Ovary (tissue), 9 donors: Measurements from ENCODE around the gene IL18R1. TPM values are rescaled to one million over a fixed set of nuclear protein-coding genes. Genes with fewer than 3 reads are reported as not detected.

Experiments
- DNase-seq, 5 donors: peaks; one replicate each; pipeline ENCODE4 v3.0.0-alpha.2; 2019 to 2020
- H3K27ac ChIP-seq, 2 donors: fragments of 200-600 bp; one replicate each; pipeline versions ENCODE4 v1.5.1 to v1.8.0; 2019 to 2022
- H3K27me3 ChIP-seq: fragments of 200-600 bp; one replicate; pipeline ENCODE4 v1.8.0; 2022
- H3K36me3 ChIP-seq: fragments of 200-600 bp; sonication (generic); one replicate; pipeline ENCODE4 v1.5.1; 2019
- H3K4me1 ChIP-seq: one replicate; pipeline ENCODE4 v1.8.1; 2013; ENCODE audit warnings: mild to moderate bottlenecking, moderate library complexity; ENCODE audit not compliant: insufficient read depth
- H3K4me3 ChIP-seq: fragments of 200-600 bp; sonication (generic); one replicate; pipeline ENCODE4 v1.5.1; 2017
- H3K9me3 ChIP-seq, 2 donors: fragments of 200-600 bp in 1 of 2; sonication (generic) in 1 of 2; one replicate each; pipeline versions ENCODE4 v1.5.1 to v1.8.1; 2013 to 2019; ENCODE audit warnings: mild to moderate bottlenecking in 1 of 2, moderate library complexity in 1 of 2
- EP300 ChIP-seq: sonication (generic); formaldehyde crosslinking; IDR thresholded peaks from one replicate; pipeline ENCODE4 v1.6.1; 2017; ENCODE audit warnings: antibody characterized with exemption
- POLR2A ChIP-seq: fragments of 450-650 bp; IDR thresholded peaks from one replicate; pipeline ENCODE4 v1.6.1; 2017; ENCODE audit warnings: antibody characterized with exemption, mild to moderate bottlenecking, moderate library complexity
- WGBS, 3 donors: extraction: QIAGEN DNeasy Blood & Tissue Kit in 1 of 3; methylation state at CpG; one replicate each; pipeline versions ENCODE4 v1.1.5 to v1.1.7; 2013 to 2017; 5-methylcytosine and 5-hydroxymethylcytosine counted together
- intact Hi-C, 4 donors: fragments of 100-400 bp; cut with DNase I; formaldehyde crosslinking; loops; one replicate each; pipeline versions ENCODE4 v1.11.0 to v1.15.1; 2022 to 2023
- polyA plus RNA-seq, 2 donors: library from polyadenylated mRNA; stranded (reverse); fragments of 200-250 nt in 1 of 2; fragments of 350-450 nt in 1 of 2; fragmentation: Illumina TruSeq in 1 of 2; extraction: RNeasy Lipid Tissue Mini Kit (QIAGEN cat#74804) in 1 of 2; gene quantifications; one replicate each; pipeline ENCODE4 v1.2.3, GENCODE V29; 2013 to 2014
- total RNA-seq, 7 donors: library from RNA; depleted of rRNA in 2 of 7; stranded (reverse); fragments of >200 nt in 2 of 7; fragmentation: NEBNext Ultra II Directional in 3 of 7; extraction: Animal tissue kit (Norgen Biotek cat#: 25700) in 3 of 7; gene quantifications; one replicate each; pipeline versions ENCODE4 v1.1.0 to v1.2.4, GENCODE V29; 2016 to 2023
- TF ChIP-seq, protein P1 (sequence below), 3 donors: fragments of 450-650 bp in 2 of 3; fragments of 200-600 bp in 1 of 3; IDR thresholded peaks; one replicate each; pipeline versions ENCODE4 v1.5.1 to v1.8.0; 2016 to 2022; ENCODE audit warnings: antibody characterized with exemption in 3 of 3, mild to moderate bottlenecking in 1 of 3
- donor health status: DM: no; HTN: no; CAD: no; lungs with moderate emphysema.
- donor health status: DM: no; HTN: no; CAD: no.
- donor health status: Bipolar disorder and iron deficiency.
- donor health status: DM: yes; HTN: yes; CAD: no.
- donor health status: DM: no; HTN: no; CAD: no.
- donor health status: DM: yes; HTN: yes; CAD: no.

The IL18R1 gene
- total and polyA plus RNA-seq, 9 donors, result 0.83 to 3.1 (median 1.7) TPM

GRCh38 chr2:102369866-102370265 is 14.3 kb downstream of the IL18R1 start:
- DNase-seq, result no peak
- Histone ChIP-seq H3K27ac (no peak overlapping the region), H3K4me1 (no peaks in the 10 kb centered on the region), H3K9me3 (no peaks in the 10 kb centered on the region), H3K27me3 (no peaks in the 10 kb centered on the region), H3K4me3 (no peak overlapping the region), H3K36me3 (no peaks in the 10 kb centered on the region)
- intact Hi-C loops, result no loop called here
- no peak for TF ChIP-seq POLR2A
- no peak for TF ChIP-seq EP300
- TF ChIP-seq, protein P1, sequence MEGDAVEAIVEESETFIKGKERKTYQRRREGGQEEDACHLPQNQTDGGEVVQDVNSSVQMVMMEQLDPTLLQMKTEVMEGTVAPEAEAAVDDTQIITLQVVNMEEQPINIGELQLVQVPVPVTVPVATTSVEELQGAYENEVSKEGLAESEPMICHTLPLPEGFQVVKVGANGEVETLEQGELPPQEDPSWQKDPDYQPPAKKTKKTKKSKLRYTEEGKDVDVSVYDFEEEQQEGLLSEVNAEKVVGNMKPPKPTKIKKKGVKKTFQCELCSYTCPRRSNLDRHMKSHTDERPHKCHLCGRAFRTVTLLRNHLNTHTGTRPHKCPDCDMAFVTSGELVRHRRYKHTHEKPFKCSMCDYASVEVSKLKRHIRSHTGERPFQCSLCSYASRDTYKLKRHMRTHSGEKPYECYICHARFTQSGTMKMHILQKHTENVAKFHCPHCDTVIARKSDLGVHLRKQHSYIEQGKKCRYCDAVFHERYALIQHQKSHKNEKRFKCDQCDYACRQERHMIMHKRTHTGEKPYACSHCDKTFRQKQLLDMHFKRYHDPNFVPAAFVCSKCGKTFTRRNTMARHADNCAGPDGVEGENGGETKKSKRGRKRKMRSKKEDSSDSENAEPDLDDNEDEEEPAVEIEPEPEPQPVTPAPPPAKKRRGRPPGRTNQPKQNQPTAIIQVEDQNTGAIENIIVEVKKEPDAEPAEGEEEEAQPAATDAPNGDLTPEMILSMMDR (IDR thresholded peaks at IDR 0.05), result no peak
- 84 to 91% (median 89%) methylated on average over 1 of the region's 1 CpG for WGBS, 3 donors

GRCh38 chr2:102376052-102376591 is 20.5 kb downstream of the IL18R1 start:
- no peaks in the 10 kb centered on the region for H3K27me3 ChIP-seq
- no peak for TF ChIP-seq EP300
- TF ChIP-seq, protein P1 (IDR thresholded peaks at IDR 0.05), result no peak
- no peak for TF ChIP-seq POLR2A
- DNase-seq, result no peak
- intact Hi-C loops, result no loop called here
- no peaks in the 10 kb centered on the region for H3K4me1 ChIP-seq
- H3K27ac ChIP-seq, result no peak overlapping the region
- no peaks in the 10 kb centered on the region for H3K36me3 ChIP-seq
- no peak overlapping the region for H3K4me3 ChIP-seq
- H3K9me3 ChIP-seq, result no peaks in the 10 kb centered on the region
- 65 to 74% (median 71%) methylated on average over 1 of the region's 1 CpG for whole genome bisulfite sequencing, 3 donors

- TF ChIP-seq, protein P1 (IDR thresholded peaks at IDR 0.05), result no peak
- no peak for TF ChIP-seq EP300
- TF ChIP-seq POLR2A, result no peak
- intact Hi-C loops, result no loop called here
- Histone ChIP-seq H3K36me3 (no peaks in the 10 kb centered on the region), H3K27me3 (no peaks in the 10 kb centered on the region), H3K27ac (no peak overlapping the region), H3K4me1 (no peaks in the 10 kb centered on the region), H3K4me3 (no peak overlapping the region), H3K9me3 (no peaks in the 10 kb centered on the region)
- no peak for DNase-seq
Observed at GRCh38 chr2:102383722-102384121, 28.1 kb downstream of the IL18R1 start.

GRCh38 chr2:102385522-102385921 is 29.9 kb downstream of the IL18R1 start:
- WGBS, 3 donors, result 82 to 90% (median 83%) methylated on average over 1 of the region's 1 CpG
- H3K27me3 ChIP-seq, result no peaks in the 10 kb centered on the region
- H3K4me3 ChIP-seq, result no peak overlapping the region
- intact Hi-C loops, result no loop called here
- TF ChIP-seq EP300, result no peak
- no peak for TF ChIP-seq POLR2A
- TF ChIP-seq, protein P1 (IDR thresholded peaks at IDR 0.05), result no peak
- H3K4me1 ChIP-seq, result no peaks in the 10 kb centered on the region
- no peaks in the 10 kb centered on the region for H3K9me3 ChIP-seq
- no peak for DNase-seq
- no peaks in the 10 kb centered on the region for H3K36me3 ChIP-seq
- H3K27ac ChIP-seq, result no peak overlapping the region
